NOMO-1 (cell line): ENCODE data around the gene RIPK3.
A peak's percentile ranks its signal among the peaks of the same experiment; 100 is the strongest.

Source experiments
- DNase-seq, 2 experiments: peaks; one replicate each; lab custom pipeline; 2025; ENCODE audit not compliant: unreplicated experiment in 2 of 2; lab: John Stamatoyannopoulos, UW

Gene RIPK3

DNA sequence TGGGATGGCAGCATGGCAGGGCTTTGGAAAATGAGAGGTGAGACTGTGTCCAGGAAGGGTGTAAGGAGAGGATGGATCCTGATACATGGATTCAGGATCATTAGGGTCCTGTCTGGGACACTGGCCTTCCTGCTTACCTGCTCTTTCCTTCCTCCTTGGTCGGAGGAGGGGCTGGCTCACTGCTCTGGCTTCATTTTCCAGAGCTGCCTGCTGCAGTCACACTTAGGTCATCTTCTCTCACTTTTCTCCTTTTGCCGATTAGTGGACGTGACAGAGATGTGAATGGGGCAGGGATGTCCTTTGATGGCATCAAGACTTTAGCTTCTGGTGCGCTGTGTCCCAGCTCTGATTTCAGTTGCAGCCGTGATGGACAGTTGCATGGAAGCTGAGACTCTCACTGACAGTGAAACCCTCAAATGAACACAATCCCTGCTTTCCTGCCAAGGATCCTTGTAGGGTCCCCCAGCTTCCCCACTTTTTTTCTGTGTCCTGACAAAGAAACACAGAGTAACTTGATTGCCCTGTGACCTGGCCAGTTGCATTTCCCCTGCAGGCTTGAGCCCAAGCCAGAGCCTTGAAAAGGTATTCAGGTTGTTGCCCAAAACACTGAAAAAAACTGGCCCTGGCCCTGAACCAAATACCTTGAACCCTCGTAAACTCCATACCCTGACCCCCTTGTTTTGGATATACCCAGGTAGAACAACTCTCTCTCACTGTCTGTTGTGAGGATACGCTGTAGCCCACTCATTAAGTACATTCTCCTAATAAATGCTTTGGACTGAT is 31.3 kb downstream of the RIPK3 start:
- no peak for DNase-seq

DNA sequence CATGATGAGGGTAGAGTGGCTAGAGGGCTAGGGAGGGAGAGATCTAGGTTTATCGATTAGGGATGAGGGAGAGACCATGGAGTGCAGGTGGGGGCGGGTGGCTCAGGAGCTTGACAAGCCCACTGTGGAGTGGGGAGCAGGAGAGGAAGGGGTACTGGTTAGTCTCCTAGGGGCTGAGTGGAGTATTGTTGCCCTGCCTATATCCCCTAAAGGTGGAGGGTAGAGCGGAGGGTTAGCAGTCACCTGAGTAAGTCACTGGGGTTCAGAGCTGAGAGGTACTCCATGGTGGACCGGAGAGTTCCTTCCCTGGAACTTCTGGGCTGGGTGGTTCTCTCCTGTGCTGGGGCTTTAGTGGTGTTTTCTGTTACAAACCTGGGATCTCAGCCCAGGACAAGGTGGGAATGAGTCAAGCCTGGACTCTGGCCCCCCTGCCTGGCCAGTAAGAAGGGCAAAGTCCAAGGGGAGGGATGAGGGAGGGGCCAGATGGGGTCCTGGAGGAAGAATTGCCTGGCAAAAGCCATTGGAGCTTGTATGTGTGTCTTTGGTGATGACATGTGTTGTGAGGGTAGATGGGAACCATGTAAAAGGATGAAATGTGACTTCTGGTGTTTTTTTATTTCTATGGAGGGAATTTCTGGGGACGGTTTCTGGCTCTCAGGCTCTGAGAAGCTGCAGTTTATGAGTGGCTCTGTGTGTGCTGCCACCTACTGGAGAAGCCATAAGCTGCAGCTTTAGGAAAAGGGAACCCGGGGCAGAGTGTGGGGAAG is 32.0 kb downstream of the RIPK3 start, which contains the start of gene CIDEB:
TSS of gene CIDEB (minus strand) at position 403 of the 767 bp plus-strand sequence. CDS start at position 284, 119 bp downstream.
- peak; percentile 37 to 60 for DNase-seq

DNA sequence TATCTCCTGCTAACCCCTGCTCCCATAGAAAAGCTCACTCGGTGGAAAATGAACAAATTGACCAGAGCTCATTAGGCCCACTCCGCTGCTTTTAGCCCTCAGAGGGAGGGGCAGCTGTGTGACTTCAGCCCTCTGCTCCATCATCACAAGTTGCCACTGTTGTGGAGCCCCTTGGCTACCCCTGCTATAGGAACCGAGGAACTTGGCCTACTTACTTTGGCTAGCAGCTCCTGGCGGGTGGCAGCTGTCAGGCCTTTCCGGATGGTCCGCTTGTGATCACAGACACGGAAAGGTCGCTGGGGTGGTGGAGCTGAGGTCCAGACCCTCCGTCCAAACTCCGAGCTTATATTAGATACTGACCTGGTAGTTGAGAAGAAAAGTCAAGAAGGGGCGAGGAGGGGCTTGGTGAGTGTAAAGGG is 32.6 kb downstream of the RIPK3 start:
- DNase-seq = no peak

DNA sequence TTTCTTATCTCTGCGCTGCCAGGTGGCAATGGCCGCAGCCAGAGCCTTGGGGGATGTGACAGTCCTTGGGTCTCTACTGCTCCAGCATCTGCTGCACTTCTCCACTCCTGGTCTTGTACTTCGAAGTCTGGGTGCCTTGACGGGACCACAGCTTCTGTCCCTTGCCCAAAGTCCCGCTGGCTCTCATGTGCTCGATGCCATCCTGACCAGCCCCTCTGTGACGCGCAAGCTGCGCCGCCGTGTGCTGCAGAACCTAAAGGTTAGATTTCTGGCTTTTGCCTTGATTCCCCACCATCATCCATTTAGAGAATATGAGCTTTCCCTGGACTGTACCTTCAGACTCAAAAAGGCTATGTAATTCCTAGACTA is 35.8 kb downstream of the RIPK3 start:
- no peak for DNase-seq

DNA sequence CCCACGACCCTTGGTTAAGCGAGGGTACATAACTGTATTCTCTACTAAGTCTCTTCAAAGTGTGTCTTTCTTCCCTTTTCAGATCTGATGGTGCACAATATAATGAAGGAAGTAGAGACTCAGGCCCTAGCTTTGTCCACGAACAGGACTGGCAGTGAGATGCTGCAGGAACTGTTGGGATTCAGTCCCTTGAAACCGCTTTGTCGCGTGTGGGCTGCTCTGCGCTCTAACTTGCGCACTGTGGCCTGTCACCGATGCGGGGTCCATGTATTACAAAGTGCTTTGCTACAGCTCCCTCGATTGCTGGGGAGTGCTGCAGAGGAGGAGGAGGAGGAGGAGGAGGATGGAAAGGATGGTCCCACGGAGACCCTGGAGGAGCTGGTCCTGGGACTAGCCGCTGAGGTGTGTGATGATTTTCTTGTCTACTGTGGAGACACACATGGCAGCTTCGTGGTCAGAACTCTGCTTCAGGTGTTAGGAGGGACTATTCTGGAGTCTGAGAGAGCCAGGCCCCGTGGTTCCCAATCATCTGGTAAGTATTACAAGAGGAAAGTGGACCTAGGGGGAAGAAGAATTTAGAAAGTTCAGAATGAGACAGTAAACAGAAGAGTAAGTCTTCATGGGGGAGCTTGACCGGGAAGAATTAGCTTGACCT is 39.3 kb downstream of the RIPK3 start:
- DNase-seq = no peak

DNA sequence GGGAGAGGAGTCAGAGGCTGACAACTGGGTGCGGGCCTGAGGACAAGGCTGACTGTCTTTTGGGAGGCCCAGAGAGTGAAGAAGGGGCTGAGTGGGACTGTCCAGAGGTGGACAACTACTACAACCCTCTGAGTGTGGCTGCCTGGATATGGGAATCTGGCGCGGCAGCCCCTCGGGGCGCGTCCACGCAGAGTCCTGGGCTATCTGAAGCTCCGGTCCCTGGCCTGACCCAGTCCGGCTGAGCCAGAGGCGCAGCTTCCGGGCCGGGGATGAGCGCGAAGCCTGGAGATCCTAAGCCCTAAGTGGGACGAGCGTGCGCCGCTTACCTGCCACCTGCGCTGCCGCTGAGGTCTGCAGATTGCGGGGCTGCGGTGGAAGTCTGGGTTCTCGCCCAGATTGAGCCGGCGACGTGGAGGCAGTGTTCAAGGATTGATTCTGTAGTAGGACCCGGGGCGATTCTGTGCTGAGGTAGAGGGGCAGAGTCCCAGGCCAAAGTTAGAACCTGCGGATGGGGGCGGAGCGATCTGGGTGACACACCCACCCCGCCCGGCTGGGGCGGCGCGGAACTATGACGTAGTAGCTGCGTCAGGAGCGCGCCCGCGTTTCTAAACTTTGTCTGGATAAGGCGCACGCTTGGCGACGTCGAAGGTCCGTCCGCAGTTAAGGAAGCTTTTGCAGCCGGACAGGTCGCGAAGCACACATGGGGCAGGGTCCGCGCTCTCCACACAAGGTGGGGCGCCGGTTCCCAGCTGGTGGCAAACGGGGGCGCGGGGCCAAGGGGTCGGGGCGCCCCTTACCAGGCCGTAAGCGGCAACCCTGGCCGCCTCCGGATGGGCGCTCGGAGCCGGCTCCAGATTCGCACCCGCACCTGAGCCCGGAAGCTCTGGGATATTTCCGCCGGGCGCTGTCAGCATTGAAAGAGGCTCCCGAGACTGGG is 40.3 kb downstream of the RIPK3 start, which contains the start of the genes DHRS1 and NOP9:
TSS of gene DHRS1 (minus strand) at position 526 of the 937 bp plus-strand sequence. CDS start 674 bp downstream, outside the sequence.
TSS of gene NOP9 (plus strand) at position 596 of the 937 bp plus-strand sequence. CDS start at position 701, 105 bp downstream.
- DNase-seq = peak; percentile 83 to 88

DNA sequence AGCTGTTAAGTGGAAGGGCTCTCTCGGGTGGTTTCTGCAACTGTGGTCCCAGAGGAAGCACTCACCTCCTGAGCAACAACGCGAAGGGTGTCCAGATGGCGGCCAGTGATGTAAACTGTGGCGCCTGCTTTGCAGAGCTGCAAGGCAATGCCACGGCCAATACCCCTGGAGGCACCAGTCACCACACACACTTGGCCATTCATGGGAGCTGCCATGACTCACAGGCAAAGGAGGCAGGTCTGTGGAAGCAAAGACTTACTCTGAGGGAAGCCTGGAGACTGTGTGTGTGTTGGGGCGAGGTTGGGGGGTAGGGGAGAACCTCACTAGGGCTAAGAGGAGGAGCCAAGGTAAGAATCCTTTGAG is 40.9 kb downstream of the RIPK3 start:
- no peak for DNase-seq

DNA sequence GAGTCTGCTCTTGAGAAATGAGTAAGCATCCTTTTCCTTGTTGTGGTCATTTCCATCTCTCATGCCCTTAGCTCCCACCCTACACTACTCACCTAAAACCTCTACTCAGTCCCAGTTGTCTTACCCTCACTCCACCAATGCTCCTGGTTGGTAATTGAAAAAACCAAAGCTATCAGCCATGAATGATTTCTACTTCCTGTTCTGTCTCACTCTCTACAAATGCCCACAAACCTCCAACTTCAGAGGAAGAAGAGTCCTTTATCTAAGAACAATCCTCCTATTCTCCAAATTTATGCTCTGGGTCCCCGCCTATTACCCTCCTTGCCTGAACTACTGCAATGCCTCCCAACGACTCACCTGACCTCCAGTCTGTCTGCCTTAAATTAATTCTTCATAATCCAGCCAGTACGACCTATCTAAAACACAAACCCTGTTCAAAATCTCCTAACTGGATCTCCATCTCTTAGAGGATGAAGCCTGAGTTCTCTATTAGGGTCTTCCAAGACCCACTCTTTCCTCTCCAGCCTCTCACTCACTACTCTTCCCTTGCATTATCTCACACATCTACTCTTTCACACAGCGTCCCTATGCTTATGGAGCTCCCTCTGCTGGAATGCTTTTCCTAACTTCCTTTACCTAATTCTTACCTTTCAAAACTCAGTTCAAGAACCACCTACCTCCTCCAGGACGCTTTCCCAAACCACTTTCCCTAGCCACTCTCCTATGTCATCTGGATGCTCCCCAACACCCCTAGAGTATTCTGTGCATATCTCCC is 42.4 kb downstream of the RIPK3 start:
- DNase-seq = peak in 1 of 2 experiments; percentile 13

DNA sequence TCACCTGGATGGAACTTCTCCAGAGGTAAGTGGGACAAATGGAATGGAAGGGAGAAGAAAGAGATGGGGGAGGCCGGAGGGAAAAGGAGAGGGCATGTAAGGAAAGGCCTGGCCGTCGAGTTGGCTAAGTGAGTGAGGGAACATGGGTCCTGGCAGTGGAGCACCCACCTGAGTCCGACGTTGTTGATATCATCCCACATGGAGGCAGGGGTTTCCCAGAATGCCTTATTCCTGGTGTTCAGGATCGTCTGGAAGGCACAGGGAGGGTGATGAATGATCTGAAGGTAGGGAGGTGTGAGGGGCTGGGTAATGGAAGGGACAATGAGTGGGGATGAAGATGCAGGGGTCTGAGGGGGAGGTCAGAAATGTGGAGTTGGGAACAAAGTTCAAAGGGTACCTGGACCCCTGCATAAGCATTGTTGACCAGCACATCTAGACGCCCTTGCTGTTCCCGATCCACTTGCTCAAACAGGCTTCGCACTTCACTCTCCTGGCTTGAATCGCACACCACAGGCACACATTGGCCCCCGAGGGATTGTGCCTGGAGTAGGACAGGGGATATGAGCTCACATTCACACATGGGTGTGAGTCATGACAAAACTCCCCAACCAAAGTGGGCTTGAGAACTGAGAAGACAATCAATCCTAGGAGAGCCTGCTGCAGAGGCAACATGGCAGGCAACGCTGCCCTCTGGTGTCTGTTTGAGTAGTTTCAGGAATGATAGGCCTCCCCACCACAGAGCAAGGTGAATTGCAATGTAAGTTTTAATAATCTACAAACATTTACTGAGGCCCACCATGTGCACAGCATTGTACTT is 43.2 kb downstream of the RIPK3 start:
- DNase-seq = peak; percentile 45 to 72

DNA sequence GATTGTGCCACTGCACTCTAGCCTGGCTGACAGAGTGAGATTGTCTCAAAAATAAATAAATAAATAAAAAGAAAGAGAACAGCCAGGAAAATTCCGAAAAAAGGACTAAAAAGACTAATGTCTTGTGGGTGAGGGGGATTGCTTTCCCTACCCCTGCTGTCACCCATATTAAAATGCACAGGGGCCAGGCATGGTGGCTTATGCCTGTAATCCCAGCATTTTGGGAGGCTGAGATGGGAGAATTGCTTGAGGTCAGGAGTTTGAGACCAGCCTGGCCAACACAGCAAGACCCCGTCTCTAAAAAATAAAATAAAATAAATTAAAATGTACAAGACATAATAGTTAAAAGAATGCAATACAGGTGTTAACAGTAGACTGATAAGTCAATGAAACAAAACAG is 46.3 kb downstream of the RIPK3 start:
- no peak for DNase-seq

DNA sequence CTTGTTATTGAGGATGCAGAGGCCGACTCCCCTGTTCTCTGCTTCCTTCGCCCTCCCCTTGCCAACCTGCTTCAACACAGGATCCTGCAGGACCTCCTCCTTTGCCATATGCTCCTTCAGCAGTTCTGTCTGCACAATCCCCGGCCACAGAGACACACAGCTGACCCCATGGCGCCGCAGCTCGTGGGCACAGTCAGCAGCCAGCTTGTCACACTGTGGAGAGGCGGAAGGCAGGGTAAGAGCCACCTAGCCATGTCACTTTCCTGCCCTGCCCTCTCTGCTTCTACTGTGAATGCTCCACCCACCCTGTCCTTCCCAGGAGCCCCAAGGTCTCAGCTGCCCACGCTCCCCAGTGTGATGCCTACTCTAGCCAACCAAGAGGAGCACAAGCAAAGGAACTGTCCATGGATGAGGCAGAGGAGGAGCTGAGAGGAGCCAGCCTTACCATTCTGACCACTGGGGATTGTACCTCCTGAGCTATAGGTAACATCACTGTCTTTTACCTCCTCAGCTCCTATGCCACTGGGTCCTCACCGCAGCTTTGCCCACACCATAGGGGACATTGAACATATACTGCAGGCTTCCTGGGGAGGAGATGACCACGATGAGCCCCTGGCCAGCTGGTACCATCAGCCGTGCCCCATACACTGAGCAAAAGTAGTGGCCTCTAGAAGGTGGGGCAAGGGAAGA is 47.5 kb downstream of the RIPK3 start:
- DNase-seq = no peak

DNA sequence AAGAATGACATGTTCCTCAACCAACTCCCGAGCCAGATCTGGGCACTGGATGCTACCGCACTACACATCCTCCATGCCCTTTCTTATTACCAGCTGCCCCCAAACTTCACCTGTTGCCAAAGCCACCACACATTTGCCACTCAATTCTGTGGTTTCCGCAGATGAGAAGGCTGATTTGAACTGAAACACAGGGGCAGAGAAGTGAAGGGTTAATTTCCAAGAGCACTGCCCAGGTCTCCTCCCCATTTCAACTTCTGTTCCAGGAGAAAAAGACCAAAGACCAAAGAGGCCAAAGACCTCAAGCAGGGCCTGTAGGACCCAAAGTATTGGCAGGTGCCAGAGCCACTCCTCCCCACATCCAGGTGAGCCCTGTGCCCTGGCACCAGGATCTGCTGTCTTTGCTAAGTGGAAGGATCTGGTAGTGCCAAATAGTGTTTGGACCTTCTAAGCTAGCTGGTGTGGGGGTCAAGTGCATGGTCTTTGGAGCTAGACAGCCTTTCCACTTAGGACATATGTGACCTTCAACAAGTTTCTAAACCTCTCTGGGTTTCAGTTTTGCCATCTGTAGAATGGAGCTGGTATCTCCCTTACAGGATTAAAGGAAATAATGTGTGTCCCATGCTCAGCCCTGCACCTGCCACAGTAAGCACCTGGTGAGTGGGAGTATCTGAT is 48.2 kb downstream of the RIPK3 start:
- DNase-seq = no peak

DNA sequence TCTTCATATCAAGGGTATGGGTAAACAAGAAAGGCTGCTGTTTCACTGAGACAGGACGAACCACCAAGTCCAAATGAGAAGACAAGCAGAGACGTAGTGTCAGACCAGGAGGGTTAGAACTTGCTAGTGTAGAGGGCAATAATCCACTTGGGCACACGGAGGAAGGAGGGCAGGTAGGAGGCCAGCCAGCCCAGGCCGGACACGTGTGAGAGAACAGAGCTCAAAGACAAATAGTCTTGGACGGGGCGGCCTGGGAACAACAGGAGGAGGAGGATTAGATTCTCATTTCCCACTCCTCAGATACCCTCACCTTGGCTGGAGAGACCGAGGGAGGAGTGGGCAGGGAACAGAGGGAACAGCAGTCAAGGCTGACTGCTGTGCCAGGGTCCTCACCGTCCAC is 49.0 kb downstream of the RIPK3 start:
- DNase-seq = no peak

DNA sequence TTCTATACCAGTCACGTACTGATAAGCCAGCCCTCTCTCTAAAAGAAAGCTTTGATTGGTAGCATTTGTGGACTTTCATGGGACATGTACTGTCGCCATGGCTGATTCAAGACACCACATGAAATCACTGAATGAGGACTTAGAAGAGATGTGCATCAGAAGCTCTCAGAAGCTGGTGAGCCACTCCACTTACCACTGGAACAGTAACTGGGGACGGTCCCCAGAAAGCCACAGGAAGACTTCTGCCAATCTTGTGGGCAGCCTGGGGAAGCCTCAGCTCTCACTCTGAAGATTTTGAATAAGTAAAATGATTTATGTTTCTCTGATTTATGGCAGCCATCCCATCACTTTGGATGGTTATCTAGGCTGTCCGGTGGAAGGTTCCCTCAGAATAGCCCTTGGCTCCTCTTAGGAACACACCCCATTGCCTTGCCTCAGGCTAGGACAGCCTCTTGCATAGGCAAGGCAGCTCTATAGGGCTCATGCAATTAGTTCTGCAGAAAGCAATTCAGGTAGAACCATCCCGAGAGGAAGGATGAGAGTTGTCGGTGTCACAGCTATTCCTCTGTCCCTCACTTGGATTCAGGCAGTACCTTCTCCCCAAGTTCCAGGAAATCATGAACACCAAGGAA is 50.0 kb downstream of the RIPK3 start:
- no peak for DNase-seq

DNA sequence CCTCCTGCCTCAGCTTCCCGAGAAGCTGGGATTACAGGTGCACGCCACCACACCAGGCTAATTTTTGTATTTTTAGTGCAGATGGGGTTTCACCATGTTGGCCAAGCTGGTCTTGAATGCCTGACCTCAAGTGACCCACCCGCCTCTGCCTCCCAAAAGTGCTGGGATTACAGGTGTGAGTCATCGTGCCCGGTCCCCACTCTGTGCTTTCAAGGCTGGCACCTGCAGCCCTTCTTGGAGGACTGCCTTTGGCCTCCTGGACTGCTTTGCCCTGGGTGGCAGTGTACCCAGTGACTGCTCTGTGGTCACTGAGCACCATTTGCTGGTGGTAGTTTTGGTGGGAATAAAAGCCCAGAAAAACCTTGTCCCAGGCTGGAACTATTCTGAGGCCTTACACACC is 52.8 kb downstream of the RIPK3 start:
- DNase-seq = no peak
